ENCODE measurements around the gene MALRD1.

Gene MALRD1

DNA sequence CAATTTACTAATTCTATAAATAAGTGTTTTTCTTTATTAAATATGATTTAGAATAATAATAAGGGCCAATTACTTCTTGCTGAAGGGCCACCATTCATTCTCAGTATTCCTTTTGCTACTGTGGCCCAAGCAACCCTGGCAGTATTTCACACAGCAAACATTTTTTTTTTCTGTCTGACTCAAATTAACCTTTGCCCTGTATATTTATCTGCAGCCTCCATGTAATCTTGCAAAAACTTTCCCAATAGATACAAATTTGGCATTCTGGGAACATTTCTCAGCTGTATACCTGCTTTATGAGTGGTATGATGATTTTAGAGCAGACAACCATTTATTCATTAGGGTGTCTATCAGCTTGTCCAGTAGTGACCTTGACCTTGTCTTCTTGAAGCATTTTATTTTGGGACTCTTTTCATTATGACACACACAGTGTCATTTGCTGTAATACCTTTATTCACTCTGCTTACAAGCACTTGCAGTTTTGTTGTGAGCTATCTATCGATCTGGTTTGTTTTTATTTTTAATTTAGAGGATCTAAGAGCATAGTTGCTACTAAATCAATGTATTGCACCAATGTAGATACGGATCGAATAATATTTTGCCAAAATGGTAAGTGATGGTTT lies 607.9 kb downstream of the MALRD1 start:
- no peak for DNase-seq

DNA sequence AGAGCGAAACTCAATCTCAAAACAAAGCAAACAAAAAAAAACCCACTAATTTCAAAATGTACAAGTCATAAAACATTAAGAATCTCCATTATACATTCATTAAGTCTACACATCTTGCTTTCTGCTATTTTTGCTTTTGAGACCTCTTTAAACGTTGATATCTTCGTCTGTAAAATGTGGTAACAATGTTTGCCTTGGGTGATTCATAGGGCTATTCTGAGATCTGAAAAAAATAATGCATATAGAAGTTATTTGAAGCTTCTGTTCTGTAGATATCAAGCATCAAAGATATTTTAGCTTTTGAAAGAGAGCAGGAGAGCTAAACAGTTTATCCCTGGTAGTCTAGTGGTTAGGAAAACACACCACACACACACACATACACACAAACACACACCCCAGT lies 609.5 kb downstream of the MALRD1 start:
- DNase-seq = no peak

DNA sequence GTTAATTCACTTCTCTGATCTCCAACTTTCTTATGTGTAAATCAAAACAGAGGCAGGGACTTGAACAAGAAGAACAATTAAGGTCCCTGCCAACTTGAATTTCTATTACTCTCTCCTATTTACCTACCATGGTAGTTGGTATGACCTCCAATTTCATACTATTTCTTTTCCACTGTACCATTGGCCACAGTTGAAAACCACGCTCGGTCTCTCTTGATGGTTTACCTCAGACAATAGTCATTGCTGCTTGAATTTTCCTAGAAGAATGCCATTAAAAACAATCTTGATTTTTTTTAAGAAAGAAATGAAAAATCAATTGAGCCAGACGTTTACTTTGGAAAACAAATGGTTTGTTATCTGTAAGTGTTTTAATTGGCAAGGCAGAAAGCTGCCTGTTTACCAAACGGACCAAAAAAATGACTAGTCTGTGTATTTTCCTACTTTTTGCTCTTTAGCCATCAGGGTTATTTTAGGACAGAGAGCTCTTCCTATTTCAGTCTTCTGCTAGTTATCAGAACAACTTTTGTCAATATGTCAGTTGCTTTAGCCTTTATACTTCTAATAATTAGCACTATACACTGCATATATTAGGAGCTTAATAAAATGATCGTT lies 610.1 kb downstream of the MALRD1 start:
- no peak for DNase-seq

DNA sequence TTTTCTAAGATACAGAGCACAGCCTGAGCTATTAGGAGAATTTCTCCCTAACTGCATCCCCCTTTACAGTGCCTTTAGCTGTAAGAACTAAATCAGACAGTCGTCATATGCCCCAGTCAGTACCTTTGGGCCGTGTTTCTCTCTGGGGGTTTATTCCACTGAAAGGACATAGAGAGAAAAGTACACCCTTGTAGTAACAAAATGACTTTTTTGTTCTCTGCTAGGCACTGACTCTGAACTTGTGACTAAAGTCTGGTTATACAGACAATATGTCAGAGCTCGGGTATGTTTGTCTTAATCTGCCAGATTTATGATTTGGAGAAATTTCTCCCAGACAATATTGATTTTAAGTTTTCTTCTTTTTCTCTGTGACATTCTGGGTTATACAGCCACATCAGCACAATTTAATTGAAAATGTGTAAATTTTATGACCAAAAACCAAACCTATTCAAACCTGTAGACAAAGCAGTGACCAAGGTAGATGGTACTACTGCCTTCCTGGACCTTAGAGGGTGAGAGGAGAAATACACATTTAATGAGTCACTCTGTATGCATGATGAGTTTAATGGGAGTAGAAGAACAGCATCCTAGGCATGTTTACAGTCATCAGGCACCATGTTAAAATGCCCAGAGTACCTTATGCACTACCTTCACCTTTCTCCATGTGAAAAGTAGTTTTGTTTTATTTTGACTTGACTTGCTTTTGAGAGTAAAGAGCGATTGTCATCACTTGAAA lies 611.5 kb downstream of the MALRD1 start:
- DNase-seq = no peak

DNA sequence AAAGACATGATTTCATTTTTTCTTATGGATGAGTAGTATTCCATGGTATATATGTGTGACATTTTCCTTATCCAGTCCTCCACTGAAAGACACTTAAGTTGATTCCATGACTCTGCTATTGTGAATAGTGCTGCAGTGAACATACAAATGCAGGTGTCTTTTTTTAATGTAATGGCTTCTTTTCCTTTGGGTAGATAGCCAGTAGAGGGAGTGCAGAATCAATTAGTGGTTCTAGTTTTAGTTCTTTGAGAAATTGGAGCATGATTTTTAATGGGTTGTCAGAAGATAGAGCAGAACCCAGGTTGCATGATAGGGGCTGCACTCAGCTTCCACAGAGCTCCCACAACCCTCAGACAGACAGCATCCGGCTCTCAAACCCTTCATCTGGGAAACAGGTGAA lies 614.7 kb downstream of the MALRD1 start:
- no peak for DNase-seq

DNA sequence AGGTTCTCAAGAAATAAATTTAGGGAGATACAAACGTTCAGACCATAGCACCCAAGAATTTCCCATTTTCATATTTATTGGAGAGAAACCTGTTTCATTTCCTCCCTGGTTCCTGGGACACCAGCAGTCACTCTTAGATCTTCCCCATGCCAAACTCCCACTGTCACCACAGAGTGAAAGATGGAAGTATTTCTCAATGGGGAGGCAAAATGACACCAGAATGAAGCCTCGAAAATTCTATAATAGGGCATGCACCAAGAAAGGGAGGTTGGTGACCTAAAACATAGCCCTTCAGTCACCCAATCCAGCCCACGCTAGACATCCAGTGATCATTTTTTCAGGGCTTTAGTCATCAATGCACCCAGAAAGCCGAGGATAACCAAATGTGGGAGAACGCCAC lies 619.5 kb downstream of the MALRD1 start:
- peak; percentile 4 for DNase-seq

DNA sequence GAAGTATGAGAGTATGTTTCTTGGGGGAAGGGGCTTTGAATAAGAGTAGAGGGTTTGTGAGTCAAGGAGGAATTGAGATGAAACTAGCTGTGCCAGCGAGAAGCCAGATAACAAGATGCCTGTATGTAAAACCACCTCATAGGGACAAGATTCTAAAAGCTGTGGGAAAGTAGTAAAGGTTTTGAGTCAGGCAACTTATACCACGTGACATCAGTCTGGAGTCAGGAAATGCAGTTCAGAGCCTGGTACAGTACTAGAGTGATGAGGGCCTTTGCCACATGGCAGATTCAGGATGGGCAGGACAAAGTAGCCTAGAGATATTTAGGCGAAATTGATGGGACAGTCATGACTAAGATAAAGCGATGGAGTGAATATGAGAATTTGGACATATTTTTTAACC lies 627.5 kb downstream of the MALRD1 start:
- DNase-seq = no peak

DNA sequence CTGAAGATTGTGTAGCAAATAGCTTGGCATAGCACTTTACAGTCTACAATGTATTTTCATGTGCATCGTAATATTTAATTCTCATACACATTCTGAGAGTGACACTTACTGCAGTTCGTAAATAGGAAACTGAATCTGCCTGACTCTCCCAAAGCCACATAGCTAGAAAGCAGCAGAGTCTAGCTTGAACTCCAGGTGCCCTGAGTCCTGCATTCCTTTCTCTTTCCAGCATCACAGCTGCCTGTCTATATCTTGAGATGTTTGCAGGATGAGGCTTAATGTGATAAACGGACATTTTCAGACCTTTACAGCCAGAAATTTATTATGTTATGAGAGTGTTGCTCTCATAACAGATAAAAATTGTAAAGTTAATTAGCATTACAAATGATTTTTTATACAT lies 634.8 kb downstream of the MALRD1 start:
- no peak for DNase-seq

DNA sequence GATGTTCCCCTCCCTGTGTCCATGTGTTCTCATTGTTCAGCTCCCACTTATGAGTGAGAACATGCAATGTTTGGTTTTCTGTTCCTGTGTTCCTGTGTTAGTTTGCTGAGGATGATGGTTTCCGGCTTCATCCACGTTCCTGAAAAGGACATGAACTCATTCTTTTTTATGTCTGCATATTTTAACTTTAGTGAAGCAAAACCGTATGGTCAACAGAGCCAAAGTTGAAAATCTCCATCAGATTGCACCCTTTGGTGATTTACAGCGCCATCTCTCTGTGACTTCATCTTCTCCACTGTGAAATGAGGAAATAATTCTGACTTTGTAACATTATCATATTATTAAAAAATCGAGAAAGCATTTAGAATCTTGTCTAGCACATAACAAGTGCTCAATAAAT lies 635.4 kb downstream of the MALRD1 start:
- no peak for DNase-seq

DNA sequence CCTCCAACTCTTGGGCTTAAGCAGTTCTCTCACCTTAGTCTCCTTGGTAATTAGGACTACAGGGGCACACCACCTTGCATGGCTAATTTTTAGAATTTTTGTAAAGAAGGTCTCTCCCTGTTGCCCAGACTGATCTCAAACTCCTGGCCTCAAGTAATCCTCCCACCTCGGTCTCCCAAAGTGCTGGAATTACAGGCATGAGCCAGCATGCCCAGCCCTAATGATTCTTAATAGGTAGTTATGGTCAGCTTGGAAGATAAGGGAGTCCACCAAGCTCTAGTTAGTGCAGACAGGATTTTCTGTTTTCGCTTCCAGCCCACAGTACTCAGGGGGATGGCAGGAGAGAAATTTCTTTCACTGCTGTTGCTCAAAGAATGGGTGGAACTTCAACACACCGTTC lies 639.7 kb downstream of the MALRD1 start:
- DNase-seq = no peak

DNA sequence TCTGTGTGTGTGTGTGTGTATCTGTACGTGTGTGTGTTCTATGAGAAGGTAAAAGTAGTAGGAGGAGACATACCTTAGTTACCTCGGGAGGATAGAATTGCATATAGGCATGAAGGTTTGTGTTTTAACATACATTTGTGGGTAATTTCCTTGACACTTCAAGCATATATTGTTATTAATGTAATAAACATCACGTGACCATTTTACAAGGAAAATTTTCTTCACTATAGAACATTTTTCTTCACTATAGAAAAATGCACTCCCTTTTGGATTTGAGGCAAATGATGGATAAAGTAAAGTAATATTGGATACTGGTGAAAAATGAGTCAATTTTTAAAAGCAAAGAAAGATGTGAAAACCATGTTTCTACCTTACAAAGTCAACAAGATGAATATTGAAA lies 640.6 kb downstream of the MALRD1 start:
- no peak for DNase-seq

DNA sequence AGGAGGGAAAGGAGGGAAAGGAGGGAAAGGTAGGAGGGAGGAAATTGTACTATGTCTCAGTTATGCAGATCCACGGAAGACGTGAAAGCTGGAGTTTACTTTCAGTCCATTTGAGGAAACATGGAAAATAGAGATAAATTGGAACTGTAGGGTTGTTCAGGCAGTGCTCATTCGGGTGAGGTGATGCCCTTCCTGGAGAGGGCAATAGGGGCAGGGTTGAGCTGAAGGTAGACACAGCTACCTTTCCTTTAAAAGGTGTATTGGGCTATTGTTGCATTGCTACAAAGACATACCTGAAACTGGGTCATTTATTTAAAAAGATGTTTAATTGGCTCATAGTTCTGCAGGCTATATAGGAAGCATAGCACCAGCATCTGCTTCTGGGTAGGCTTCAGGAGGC lies 650.7 kb downstream of the MALRD1 start:
- no peak for DNase-seq

DNA sequence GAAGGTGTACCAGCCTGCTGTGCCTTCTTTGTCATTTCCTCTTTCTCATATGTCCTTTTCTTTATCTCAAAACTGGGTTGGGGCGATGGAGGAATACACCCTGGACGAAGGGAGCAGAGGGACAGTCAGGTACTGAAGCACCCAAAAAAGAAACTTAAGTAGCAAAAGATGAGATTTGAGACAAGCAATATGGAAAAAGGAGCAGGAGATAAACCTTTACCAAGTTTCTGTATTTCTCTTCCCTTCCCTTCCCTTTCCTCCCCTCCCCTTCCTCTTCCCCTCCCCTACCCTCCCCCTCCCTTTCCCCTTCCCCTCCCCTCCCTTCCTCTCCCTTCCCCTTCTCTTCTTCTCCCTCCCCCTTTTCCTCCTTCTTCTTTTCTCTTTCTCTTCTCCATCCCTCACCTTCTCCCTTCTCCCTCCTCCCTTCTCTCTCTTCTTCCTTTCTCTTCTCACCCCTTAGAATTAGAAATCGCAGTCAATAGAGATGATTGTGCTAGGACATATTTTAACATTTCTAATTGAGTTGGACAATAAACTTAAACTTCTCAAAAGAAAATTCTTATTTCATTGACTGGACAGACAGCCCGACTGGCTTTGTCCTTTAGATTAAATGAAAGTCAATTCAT lies 652.9 kb downstream of the MALRD1 start:
- DNase-seq = no peak

DNA sequence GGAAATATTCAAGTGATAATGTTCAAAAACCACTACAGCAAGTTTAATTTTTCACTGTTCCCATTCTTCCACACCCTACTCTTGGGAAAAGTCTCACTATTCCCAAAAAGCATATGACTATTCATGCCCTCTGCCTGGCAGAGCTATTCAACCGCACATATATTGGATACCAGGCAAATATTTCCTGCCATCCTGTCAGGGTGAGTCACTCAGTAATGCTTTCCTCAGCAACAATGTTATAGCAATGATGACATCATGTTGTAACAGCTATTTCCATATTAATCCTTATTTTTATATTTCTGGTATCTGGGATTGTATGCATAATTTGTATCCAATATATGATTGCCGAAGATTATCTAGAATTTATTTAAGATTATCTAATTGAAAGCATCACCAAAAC lies 653.6 kb downstream of the MALRD1 start:
- peak; percentile 9 for DNase-seq

DNA sequence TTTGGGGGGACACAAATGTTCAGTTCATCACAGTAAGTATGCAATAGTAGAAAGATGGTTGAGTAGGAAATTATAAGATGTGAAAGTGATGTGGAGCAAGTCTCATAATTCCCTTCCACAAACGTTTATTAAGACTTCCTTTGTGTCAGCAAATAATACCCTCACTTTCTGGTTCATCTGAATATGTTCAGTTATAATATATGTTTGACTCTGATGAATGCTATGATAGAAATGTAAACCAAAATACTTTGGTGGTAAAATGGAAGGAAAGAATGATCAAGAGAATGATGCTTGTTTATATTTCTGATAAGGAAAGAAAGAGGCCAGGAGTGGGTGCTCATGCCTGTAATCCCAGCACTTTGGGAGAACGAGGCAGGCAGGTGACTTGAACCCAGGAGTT lies 655.9 kb downstream of the MALRD1 start:
- no peak for DNase-seq

DNA sequence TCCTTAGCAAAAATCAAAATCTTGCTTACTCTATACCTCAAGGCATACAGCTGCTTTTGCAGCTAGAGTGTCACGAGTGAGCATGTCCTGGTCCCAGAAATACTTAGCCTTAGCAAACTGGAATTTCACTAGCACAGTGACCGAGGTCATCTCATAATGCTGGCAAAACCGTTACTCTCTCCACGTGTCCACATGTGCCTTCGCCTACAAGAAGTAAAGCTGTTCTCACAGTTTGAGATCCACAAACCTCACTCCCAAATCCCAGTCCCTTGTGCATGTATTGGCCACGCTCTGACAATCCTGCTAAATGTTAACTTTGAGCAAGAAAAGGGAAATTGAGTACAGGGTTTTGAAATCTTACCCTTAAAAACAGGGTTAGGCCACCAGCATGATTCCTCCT lies 656.6 kb downstream of the MALRD1 start:
- DNase-seq = no peak

DNA sequence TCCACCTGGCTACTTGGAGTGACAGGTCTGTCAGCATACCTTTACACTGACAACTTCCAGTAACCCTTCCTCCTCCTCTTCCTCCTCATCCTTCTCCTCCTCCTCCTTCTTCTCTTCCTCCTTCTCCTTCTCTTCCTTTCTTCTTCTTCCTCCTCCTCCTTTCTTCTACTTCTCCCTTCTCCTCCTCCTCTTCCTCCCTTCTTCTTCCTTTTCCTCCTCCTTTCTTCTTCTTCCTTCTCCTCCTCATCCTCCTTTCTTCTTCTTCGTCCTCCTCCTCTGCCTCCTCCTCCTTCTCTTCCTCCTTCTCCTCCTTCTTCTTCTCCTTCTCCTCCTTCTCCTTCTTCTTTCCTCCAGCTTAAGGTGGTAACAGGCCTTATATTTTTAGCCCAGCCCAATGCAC lies 658.3 kb downstream of the MALRD1 start:
- DNase-seq = no peak

DNA sequence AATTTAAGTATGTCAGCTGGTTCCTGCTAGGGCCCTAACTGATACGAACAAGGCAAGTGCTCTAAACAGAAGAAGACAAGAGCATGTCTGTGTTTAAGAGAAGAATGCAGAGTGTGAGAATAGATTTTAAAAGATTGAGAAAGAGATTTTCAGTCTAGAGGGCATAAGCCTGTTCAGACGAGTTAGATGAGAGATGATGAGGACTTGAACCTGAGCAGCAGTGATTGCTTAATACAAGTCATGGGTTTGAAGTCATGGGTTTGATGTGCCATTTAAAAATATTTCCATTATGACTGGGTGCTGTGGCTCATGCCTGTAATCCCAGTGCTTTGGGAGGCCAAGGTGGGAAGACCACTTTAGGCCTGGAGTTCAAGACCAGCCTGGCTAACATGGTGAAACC lies 658.8 kb downstream of the MALRD1 start:
- DNase-seq = no peak

DNA sequence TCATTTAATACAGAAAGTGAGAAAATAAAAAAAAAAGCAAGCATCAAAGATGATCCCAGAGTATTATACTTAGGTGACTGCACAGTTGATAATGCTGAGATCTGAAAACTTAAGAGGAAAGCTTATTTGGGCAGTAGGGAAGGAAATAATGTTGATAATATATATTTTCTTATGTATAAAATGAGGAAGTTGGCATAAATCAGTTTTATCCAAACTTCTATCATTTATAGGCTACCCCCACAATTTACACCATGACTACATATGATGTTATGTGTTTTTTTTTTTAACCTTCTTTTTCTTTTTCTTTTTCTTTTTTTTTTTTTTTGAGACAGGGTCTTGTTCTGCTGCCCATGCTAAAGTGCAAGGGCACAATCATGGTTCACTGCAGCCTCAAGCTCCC lies 659.4 kb downstream of the MALRD1 start:
- DNase-seq = no peak

DNA sequence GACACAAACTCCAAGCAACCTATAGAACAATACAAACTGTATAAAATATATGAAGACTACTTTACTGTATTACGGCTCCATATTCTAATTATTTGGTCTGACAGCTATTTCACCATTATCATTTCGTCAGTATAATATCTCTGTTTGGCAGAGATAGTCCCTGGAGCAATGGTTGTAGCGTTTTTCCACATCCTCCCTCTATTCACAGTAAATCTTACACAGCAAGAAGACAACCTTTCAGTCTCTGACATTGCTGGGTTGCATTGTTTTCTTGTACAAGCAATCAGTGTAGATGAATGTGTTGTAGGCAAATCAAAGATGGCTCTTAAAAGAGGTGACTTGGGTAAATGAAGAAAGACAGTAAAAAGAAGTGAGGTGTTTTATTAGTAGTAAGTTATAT lies 662.0 kb downstream of the MALRD1 start:
- no peak for DNase-seq

DNA sequence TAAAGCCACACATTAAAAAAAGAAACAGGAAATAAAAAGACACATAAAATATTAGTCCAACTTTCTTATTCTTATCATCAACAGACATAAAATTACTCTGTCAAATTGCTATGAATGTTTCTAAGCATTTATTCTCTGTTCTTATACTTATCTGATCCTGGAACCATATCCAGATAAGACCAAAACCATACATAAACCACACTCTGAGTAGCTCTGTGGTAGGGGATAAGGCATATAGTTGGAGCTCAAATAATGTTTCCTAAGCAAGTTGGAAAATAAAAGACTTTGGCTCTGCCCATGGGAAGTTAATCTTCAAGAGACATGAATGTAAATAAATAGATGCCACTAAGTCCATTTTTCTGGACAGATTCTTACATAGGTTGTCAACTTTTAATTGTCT lies 664.6 kb downstream of the MALRD1 start:
- no peak for DNase-seq

DNA sequence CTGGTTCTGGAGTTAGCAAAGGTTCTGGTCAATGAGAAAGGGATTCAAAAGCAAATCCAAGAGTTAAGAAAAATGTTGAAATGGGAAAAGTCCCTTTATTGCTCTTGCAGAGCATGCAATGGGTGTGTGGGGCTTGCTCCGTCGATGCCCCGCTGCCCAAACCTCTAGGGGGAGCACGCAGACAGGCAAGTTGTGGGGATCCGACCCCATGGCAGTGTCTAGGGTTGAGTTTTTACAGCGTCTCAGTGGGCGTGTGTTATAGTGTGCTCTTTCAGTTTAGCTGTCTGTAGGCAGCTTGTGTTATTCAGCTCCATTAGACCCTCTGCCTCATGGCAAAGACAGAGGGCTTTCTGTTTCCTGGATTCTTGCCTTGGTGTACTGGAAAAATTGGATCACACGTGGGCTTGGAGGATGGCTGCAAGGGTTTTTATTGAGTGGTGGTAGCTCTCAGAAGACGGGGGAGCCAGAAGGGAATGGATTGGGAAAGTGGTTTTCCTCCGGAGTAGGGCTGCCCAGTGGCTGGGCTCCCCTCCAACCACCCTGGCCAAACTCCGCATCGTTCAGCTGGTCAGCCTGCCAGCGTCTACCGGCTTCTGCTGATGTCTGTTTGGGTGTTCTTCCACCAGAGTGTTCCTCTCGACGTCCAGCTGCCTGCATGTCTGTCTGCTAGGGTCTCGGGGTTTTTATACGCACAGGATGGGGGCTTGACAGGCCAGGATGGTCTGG lies 665.4 kb downstream of the MALRD1 start:
- no peak for DNase-seq

DNA sequence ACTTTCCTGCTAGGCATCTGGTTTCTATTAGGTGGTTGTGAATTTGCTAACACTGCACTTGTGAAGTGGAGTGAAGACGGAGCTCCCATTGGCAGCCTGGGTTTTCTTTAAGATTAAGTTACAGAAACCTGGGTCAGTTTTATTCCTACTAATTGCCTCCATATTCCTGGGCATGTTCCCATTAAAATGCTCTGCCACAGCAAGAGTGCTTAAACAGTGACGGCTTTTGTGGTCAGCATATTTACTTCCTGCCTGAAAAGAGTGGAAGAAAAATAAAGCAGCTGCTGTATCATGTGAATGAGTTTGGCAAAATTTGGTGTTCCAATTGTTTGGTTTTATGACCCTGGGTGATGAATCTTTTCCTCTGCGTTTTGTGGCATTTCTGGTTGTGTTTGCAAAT lies 670.7 kb downstream of the MALRD1 start:
- peak; percentile 3 for DNase-seq

DNA sequence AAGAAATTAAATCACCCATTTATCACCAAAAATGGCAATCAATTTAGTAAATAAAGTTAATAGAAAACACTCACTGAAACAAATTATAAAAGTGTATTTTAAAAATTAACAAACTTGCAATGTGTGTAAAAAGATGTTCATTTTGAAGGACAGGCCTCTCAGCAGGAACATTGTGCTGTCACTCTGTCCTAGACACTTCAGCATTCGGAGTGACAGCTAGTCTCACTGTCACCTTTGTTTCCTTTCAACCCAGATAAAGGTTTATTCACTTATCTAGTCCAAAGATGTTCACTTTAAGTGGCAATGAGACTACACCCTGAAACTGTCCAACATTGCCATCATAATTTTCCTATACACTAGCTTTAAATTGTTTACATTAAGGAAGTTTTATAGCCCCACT lies 675.7 kb downstream of the MALRD1 start:
- no peak for DNase-seq

All from suppressor macrophage treated with lipopolysaccharide for 4 hours (primary cell).